ENCODE measurements around the gene IL17RD.

Gene IL17RD

GRCh38 chr3:57158813-57159738 lies 6.1 kb downstream of the IL17RD start:
- DNase-seq, result no peak
- no peak for ATAC-seq

- no peak for ATAC-seq
- DNase-seq, result no peak
Observed at GRCh38 chr3:57158325-57158724, 6.8 kb downstream of the IL17RD start.

GRCh38 chr3:57157545-57157944 lies 7.6 kb downstream of the IL17RD start:
- DNase-seq (no peak), ATAC-seq (no peak)

DNA sequence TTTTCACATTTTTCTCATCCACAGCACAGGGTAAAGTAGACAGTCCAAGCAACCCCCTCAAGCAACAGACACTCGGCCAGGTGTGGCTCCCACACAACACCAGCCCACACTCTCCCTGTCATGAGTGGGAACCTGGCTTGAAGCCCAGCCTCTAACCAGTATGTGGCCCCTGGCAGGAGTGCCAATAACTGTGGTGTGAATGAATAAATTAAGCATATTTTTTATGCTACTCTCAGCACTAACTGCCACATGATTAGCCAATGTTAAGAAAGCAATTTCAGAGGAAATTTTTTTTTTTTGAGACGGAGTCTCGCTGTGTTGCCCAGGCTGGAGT lies 9.9 kb downstream of the IL17RD start:
- ATAC-seq (no peak), DNase-seq (no peak)

- no peak for ATAC-seq
Observed at GRCh38 chr3:57154470-57155309, 10.5 kb downstream of the IL17RD start.

GRCh38 chr3:57152151-57153143 lies 12.7 kb downstream of the IL17RD start:
- DNase-seq (no peak), ATAC-seq (no peak)

More at GRCh38 chr3:57154470-57155309, 10.5 kb downstream of the IL17RD start:
- DNase-seq, result no peak

DNA sequence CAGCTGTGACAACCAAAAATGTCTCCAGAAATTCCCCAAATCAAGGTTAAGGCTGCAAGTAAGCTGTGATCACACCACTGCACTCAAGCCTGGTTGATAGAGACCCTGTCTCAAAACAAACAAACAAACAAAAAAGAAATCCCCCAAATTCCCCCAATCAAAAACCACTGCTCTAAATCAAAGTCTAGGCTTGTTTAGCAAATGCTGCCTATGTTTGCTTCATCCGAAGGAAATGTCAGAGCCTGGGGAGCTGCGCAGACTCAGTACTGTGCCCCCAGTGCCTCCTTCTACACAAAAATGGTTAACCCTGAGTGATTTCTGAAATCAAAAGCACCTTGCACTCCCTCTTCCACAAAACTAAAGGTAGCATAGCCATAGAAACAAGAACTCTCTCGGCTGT lies 13.4 kb downstream of the IL17RD start:
- ATAC-seq, result no peak

DNA sequence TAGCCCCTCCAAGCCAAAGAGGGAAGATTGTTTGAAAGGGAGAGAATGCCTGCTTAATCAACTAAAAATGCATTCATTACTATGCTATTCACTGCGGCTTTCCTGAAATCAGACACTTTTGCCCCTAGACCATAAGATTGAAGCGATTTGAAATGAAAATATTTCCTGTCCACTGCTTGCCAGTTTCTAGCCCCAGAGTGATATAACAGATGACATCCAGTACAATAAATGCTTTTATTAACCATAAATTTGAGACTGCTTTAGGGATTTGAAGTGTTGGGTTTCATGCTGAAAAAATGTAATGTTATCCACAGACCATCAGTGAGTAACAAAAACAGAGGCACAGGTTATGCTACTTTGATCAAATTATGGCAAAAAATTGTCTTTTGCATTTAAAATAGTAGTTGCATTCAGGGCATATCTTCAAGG lies 14.1 kb downstream of the IL17RD start:
- DNase-seq (no peak), ATAC-seq (no peak)

More for the DNA sequence above, 13.4 kb downstream of the IL17RD start:
- no peak for DNase-seq

DNA sequence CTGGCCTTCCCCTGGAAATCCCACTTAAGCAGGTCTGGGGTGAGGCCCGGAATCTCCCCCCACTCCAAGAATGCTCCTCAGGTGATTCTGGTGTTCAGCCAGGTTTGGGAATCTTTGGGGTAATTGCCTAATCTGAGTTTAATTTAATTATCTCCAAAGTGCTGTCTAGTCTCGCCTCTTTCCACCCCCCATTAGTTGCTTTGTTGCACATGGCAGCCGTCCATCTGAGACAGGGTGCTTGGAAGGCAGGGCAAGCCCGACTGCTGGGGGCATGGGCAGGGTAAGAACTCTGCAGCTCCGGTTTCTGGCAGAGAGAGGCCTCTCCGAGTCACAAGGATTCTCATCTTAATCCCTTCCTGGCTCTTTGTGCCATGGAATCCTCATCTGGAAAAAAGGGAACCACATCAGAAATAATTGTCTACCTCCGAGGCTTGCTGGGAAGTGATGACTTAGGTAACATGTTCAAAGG lies 15.0 kb downstream of the IL17RD start:
- ATAC-seq (no peak), DNase-seq (no peak)

DNA sequence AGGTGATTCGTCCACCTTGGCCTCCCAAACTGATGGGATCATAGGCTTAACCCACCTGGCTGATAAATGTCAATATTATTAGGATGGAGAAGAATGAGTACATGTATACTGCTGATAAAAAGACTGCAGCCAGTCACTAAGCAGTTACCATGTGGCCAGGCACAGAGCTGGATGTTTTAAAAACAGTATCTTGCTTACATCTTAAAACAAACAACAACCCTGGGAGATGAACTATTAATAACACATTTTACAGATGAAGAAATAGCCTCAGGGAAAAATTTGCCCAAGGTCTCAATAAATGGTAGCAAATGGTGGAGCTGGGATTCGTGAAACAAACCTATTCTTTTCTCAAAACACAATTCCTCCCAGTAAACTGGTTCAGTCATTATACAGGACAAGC lies 18.1 kb downstream of the IL17RD start:
- DNase-seq, result no peak
- no peak for ATAC-seq

GRCh38 chr3:57145852-57146251 lies 19.3 kb downstream of the IL17RD start:
- DNase-seq, result no peak

GRCh38 chr3:57144952-57145351 lies 20.2 kb downstream of the IL17RD start:
- no peak for DNase-seq
- ATAC-seq, result no peak

More at GRCh38 chr3:57145852-57146251, 19.3 kb downstream of the IL17RD start:
- ATAC-seq, result no peak

- DNase-seq (no peak), ATAC-seq (no peak)
Observed at GRCh38 chr3:57143886-57144459, 21.2 kb downstream of the IL17RD start.

DNA sequence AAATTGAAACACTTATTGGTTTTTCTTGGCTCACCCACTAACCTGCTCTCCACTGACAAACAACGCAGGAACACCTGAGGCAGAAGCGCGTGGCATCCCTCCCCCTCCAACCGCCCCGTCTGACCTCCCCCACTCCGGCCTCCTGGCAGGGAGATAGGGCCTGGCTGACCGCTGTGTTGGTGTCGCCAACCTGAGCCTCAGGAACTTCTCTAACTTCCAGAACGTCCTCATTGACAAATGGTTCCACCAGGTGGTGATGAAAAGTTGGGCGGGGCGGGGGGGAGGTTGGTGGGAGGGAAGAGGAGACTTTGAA lies 22.8 kb downstream of the IL17RD start:
- ATAC-seq, result no peak
- no peak for DNase-seq

DNA sequence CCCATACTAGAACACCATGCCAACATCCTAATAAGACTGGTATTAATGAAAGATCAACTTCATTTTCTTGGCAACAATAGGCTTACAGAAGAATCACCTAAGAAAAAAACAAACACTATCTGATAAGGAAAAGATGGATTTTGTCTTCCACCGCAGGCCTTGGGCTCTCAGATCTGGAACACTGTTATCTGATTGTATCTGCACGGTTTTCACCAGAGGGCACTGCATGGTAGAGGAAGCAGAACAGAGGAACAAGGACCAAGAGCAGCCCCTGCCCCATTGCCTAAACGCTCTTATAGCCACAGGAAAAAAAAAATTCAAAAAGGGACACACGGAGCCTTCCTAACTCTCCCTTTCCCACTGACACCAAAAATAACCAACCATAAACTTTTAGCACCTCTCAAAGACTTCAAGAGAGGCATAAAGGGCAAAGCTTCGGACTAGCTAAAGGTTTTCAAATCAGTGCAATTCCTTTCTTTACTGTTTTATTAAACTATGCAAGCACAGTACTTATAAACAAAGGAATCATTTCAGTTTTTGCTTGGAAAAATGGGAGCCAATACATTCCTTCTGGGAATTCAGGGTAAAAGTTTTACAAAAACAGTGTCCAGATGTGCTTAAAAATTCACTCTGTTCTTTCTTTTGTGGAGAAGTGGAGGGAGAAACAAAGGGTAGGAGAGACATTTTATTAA lies 23.3 kb downstream of the IL17RD start:
- ATAC-seq (no peak), DNase-seq (no peak)

DNA sequence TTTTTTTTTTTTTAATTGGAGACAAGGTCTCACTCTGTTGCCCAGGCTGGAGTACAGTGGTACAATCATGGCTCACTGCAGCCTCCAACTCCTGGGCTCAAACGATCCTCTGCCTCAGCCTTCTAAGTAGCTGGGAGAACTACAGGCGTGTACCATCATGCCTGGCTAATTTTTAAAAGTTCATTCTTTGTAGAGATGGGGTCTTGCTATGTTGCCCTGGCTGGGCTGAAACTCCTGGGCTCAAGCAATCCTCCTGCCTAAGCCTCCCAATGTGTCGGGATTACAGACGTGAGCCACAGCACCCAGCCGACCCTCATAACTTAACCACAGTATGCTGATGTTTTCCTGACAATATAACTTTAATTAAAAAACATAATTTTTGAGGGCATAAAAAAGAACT lies 24.3 kb downstream of the IL17RD start:
- ATAC-seq (no peak), DNase-seq (no peak)

DNA sequence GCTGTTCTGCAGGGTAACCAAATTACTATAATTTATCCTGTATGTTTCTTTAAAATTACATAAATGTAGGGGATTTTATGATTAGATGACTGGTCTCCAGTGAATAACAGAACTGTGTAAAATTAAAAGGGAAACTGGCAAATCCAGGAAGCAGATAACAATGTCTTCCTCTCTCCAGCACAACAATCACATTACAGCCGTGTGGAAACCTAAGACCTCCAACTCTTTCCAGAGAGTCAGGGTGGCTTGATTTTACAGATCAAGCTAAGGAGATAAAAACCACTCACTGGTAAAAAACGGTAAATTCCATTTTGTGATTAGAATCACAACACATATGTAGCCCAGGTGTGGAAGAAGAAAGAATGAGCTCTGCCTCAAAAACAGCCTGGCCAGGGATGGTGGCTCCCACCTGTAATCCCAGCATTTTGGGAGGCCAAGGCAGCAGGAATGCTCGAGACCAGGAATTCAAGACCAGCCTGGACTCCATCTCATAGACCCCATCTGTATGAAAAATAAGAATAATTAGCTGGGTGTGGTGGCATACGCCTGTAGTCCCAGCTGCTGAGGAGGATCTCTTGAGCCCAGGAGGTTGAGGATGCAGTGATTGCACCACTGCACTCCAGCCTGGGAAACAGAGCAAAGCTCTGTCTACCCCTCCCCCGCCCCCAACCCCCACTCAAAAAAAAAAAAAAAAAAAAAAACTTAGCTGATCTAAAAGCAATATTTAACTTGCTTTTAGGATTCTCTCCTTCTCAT lies 29.0 kb downstream of the IL17RD start:
- no peak for ATAC-seq
- DNase-seq, result no peak

GRCh38 chr3:57133157-57133556 lies 32.0 kb downstream of the IL17RD start:
- DNase-seq (no peak), ATAC-seq (no peak)

- no peak for DNase-seq
- no peak for ATAC-seq
Observed at GRCh38 chr3:57132674-57133073, 32.5 kb downstream of the IL17RD start.

DNA sequence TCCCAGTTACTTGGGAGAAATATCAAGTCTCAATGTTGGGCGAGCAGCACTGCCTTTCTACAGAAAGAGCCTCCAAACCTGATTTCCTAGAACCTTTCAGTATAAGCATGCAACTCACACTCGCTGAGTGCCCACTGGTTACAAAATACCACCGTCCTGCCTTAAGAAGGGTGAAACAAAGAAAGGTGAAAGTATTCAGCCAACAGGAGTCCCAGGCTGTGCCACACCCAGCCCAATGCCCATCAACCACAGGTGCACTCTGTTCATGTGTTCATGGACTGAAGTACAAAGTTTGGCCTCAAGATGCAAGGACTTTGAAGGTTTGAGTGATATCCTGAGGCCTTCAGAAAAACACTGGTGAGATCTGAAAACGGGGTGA lies 34.0 kb downstream of the IL17RD start:
- no peak for ATAC-seq
- DNase-seq, result no peak
